Measurements from ENCODE around the gene LRFN3. TPM values are rescaled to one million over a fixed set of nuclear protein-coding genes. Genes with fewer than 3 reads are reported as not detected.

Gene LRFN3
- total and polyA plus RNA-seq, 2 of the 13 experiments (the other 11 are each of a cell fraction or from before 2014, with no cell fraction given): 0.74 to 1.6 TPM

DNA sequence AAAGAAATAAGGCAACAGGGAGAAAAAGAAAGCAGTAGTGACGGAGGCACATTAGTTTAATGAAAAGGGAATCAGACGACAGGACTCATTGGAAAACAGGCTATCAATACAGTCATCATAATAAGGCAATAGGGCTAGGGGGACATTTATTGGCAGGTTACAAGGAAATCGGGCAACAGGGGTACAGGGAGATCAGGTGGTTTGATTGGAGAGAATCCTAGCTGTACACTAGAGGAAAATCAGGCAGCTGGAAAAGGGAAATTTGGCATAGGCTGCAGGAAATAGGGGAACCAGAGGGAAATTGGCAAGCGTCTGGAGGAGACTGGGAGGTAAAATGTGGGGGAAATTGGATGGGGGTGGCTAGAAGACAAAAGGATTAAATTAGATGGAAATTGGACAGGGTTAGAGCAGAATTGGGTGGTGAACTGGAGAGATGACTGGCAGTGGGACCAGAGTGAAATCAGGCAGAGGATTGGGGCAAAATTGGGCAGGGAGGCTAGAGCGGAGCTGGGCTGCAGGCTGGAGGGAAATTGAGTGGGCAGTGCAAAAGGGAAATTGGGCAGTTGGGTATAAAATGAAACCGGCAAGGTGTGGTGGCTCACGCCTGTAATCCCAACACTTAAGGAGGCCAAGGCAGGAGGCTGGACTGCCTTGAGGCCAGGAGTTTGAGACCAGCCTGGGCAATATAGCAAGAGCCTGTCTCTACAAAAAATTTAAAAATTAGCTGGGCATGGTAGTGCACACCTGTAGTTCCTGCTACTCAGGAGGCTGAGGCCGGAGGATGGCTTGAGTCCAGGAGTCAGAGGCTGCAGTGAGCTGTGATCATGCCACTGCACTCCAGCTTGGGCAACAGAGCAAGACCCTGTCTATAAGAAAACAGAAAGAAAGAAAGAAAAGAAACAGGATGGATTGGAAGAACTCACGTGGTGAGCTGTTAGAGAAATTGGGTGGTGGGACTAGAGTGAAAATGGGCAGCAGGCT, 7.4 kb downstream of the LRFN3 start:
- 93% methylated on average over 9 of the region's 9 CpGs for WGBS (ENCODE audit: low lambda C conversion rate)
- H4K20me1 ChIP-seq (ENCODE audit: insufficient read depth, low read length): no peaks in the 10 kb centered on the region
- no peaks in the 10 kb centered on the region; a peak in 1 of 5 replicates for H3K36me3 ChIP-seq (replicated peaks in 1 of 2; ENCODE audit: control insufficient read depth in 1 of 2, insufficient read depth in 2 of 2, low read length in 2 of 2)
- FAIRE-seq (no peak), DNase-seq (ENCODE audit: low spot score) (no peak), ATAC-seq (no peak)
- ChIA-PET POLR2A (interaction anchor here (1.5 kb wide), 1 partner anchor 13 kb away, joined by 3 read pairs; no protein-coding TSS in a partner anchor), CTCF (ENCODE audit: low intra/inter-chr PET ratio, low total read pairs) (no interaction called here)
- H3K27ac ChIP-seq (ENCODE audit: extremely low read length, insufficient read depth, low read length): no peak overlapping the region
- TF ChIP-seq, protein P1, sequence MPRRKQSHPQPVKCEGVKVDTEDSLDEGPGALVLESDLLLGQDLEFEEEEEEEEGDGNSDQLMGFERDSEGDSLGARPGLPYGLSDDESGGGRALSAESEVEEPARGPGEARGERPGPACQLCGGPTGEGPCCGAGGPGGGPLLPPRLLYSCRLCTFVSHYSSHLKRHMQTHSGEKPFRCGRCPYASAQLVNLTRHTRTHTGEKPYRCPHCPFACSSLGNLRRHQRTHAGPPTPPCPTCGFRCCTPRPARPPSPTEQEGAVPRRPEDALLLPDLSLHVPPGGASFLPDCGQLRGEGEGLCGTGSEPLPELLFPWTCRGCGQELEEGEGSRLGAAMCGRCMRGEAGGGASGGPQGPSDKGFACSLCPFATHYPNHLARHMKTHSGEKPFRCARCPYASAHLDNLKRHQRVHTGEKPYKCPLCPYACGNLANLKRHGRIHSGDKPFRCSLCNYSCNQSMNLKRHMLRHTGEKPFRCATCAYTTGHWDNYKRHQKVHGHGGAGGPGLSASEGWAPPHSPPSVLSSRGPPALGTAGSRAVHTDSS (CRISPR knock-in tag; conservative IDR thresholded peaks at IDR 0.05): no peak
- no peak for TF ChIP-seq HCFC1 (IDR thresholded peaks at IDR 0.05; ENCODE audit: low read depth, low read length)
- TF ChIP-seq ZNF326 (CRISPR knock-in tag; IDR thresholded peaks at IDR 0.05; ENCODE audit: borderline replicate concordance): no peak
- TF ChIP-seq SOX13 (IDR thresholded peaks at IDR 0.05): no peak
- no peak for TF ChIP-seq SOX13 (CRISPR knock-in tag; conservative IDR thresholded peaks at IDR 0.05 in 1 of 2, IDR thresholded peaks at IDR 0.05 in 1 of 2)
- no peak for TF ChIP-seq CCDC6 (CRISPR knock-in tag; IDR thresholded peaks at IDR 0.05)
- TF ChIP-seq RBM39 (IDR thresholded peaks at IDR 0.05; ENCODE audit: low read depth, low read length, poor library complexity, severe bottlenecking): no peak
- no peak for TF ChIP-seq SRSF9 (IDR thresholded peaks at IDR 0.05; ENCODE audit: borderline replicate concordance, insufficient read depth, low read depth, low read length, poor library complexity, severe bottlenecking)
- no peak for TF ChIP-seq TEAD2 (CRISPR knock-in tag; IDR thresholded peaks at IDR 0.05)
- intact Hi-C loops (cut with micrococcal nuclease; ENCODE audit: unreplicated experiment) (no loop called here), in situ Hi-C loops (cut with HindIII; ENCODE audit: extremely low pct_ligation_motif_present, low pct_unique_long_range_greater_than_20kb) (no loop called here)
- H3K27me3 ChIP-seq (ENCODE audit: control insufficient read depth in 1 of 2, insufficient read depth in 2 of 2, low read length in 2 of 2): no peaks in the 10 kb centered on the region
- no TSS peak for BruUV-seq (replicated peaks)
- no peaks in the 10 kb centered on the region for H3K79me2 ChIP-seq (ENCODE audit: insufficient read depth, low read length)
- no peak overlapping the region for H3K9ac ChIP-seq (ENCODE audit: insufficient read depth, low read depth, low read length)
- no peak overlapping the region for H2AFZ ChIP-seq (ENCODE audit: low read length)
- no peak overlapping the region for H3K4me3 ChIP-seq (replicated peaks in 1 of 3; ENCODE audit: insufficient read depth in 1 of 3, low read depth in 2 of 3, low read length in 3 of 3)
- no peak overlapping the region for H3K4me2 ChIP-seq (ENCODE audit: low read depth, low read length)
- peaks cover 10% of the 10 kb centered on the region for H3K4me1 ChIP-seq (ENCODE audit: insufficient read depth, low read length)
- no peaks in the 10 kb centered on the region for H3K9me3 ChIP-seq (ENCODE audit: low read length)

All from HepG2 (cell line).